K562 (cell line): ENCODE data around the gene HERC5. TPM values are rescaled to one million over a fixed set of nuclear protein-coding genes. Genes with fewer than 3 reads are reported as not detected.

Source experiments
- CEBPG ChIP-seq, 3 experiments: fragments of 200-800 bp in 1 of 3; sonication (Bioruptor generic) in 1 of 3; sonication (generic) in 1 of 3; formaldehyde crosslinking in 1 of 3; IDR thresholded peaks in 2 of 3; conservative IDR thresholded peaks in 1 of 3; 2 replicates each; pipeline versions ENCODE4 v1.6.1 to v1.8.0; 2016 to 2022; ENCODE audit warnings: missing compliant biosample characterization in 2 of 3, missing genetic modification characterization in 2 of 3, mild to moderate bottlenecking in 1 of 3, missing genetic modification reagents in 1 of 3
- HMBOX1 ChIP-seq: sonication (generic); IDR thresholded peaks from 2 replicates; pipeline ENCODE4 v1.6.1; 2016
- ZEB2 ChIP-seq: fragments of 450-650 bp; IDR thresholded peaks from 2 replicates; pipeline ENCODE4 v1.6.1; 2016
- polyA plus RNA-seq, 8 experiments: library from polyadenylated mRNA; depleted of rRNA in 4 of 8; stranded (reverse) in 5 of 8; unstranded in 3 of 8; fragments of >200 nt; fragmentation: Nextera tagmentation in 2 of 8; fragmentation: Illumina TruSeq in 1 of 8; extraction: Ambion mirVana in 2 of 8; extraction: Trizol in 1 of 8; gene quantifications; 2 replicates each; pipeline versions ENCODE4 v1.2.1 to v1.2.3, GENCODE V29; 2011 to 2014; ENCODE audit warnings: inconsistent platforms in 1 of 8, missing spikeins in 1 of 8
- total RNA-seq, 7 experiments: library from RNA; depleted of rRNA in 6 of 7; stranded (reverse); fragments of >200 nt in 6 of 7; fragmentation: Illumina TruSeq in 2 of 7; extraction: Trizol in 2 of 7; gene quantifications; 2 replicates each; pipeline versions ENCODE4 v1.2.1 to v1.2.3, GENCODE V29; 2011 to 2021; ENCODE audit warnings: low replicate concordance in 1 of 7
- TF ChIP-seq, protein P1 (sequence below), 2 experiments: fragments of 450-650 bp in 1 of 2; IDR thresholded peaks; 2 replicates each; pipeline ENCODE4 v1.6.1; 2011 to 2017; ENCODE audit warnings: low read depth in 2 of 2, antibody characterized with exemption in 1 of 2, borderline replicate concordance in 1 of 2, low read length in 1 of 2, mild to moderate bottlenecking in 1 of 2, mixed read lengths in 1 of 2; ENCODE audit not compliant: control insufficient read depth in 1 of 2

HERC5 gene
- total and polyA plus RNA-seq, 9 of the 15 experiments (the other 6 are each of a cell fraction or from before 2014, with no cell fraction given): 0.18 TPM; not detected in 8

GRCh38 chr4:88522702-88523324 lies 65.9 kb downstream of the HERC5 start (continued):
- no peak for TF ChIP-seq CEBPG (CRISPR knock-in tag; IDR thresholded peaks at IDR 0.05)
- 0 out of 4 replicates have a peak, but pooled peaks of 1 of the 2 experiments have one; percentile 19 for TF ChIP-seq CEBPG (tag; conservative IDR thresholded peaks at IDR 0.05 in 1 of 2, IDR thresholded peaks at IDR 0.05 in 1 of 2)
- TF ChIP-seq ZEB2: no peak
- TF ChIP-seq HMBOX1: peak; percentile 64
- TF ChIP-seq, protein P1, sequence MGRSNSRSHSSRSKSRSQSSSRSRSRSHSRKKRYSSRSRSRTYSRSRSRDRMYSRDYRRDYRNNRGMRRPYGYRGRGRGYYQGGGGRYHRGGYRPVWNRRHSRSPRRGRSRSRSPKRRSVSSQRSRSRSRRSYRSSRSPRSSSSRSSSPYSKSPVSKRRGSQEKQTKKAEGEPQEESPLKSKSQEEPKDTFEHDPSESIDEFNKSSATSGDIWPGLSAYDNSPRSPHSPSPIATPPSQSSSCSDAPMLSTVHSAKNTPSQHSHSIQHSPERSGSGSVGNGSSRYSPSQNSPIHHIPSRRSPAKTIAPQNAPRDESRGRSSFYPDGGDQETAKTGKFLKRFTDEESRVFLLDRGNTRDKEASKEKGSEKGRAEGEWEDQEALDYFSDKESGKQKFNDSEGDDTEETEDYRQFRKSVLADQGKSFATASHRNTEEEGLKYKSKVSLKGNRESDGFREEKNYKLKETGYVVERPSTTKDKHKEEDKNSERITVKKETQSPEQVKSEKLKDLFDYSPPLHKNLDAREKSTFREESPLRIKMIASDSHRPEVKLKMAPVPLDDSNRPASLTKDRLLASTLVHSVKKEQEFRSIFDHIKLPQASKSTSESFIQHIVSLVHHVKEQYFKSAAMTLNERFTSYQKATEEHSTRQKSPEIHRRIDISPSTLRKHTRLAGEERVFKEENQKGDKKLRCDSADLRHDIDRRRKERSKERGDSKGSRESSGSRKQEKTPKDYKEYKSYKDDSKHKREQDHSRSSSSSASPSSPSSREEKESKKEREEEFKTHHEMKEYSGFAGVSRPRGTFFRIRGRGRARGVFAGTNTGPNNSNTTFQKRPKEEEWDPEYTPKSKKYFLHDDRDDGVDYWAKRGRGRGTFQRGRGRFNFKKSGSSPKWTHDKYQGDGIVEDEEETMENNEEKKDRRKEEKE (IDR thresholded peaks at IDR 0.05; ENCODE audit: borderline replicate concordance in 1 of 2, control insufficient read depth in 1 of 2, low read depth in 2 of 2, low read length in 1 of 2): no peak
- TF ChIP-seq, all 486 proteins: peak for 19
